Kidney (tissue), 14 donors: ENCODE results near the gene KRT77. TPM values are rescaled to one million over a fixed set of nuclear protein-coding genes. Genes with fewer than 3 reads are reported as not detected.

Experiments used
- DNase-seq, 5 donors: peaks; one replicate each; pipeline ENCODE4 v3.0.0-alpha.2; 2013 to 2020
- FAIRE-seq: peaks from 2 replicates; lab custom pipeline; 2012; peaks lifted over from hg19 to GRCh38; lab: Jason Lieb, UNC
- H3K27ac ChIP-seq, 2 donors: one replicate each; pipeline ENCODE4 v1.7.0; 2013; ENCODE audit warnings: low read depth in 2 of 2, low read length in 2 of 2, inconsistent platforms in 1 of 2
- H3K27me3 ChIP-seq: one replicate; pipeline ENCODE4 v1.7.1; 2013; ENCODE audit warnings: low read length, inconsistent platforms; ENCODE audit not compliant: control insufficient read depth, insufficient read depth
- H3K36me3 ChIP-seq, 3 donors: one replicate each; pipeline versions ENCODE4 v1.7.0 to v1.7.1; 2013; ENCODE audit warnings: low read length in 3 of 3, control low read depth in 1 of 3, inconsistent platforms in 1 of 3; ENCODE audit not compliant: insufficient read depth in 3 of 3, control insufficient read depth in 2 of 3
- H3K4me1 ChIP-seq, 3 donors: one replicate each; pipeline versions ENCODE4 v1.7.0 to v1.7.1; 2013; ENCODE audit warnings: low read length in 3 of 3, inconsistent platforms in 1 of 3, low read depth in 1 of 3; ENCODE audit not compliant: control insufficient read depth in 2 of 3, insufficient read depth in 2 of 3
- H3K4me3 ChIP-seq, 3 donors: one replicate each; pipeline versions ENCODE4 v1.7.0 to v1.8.1; 2013; ENCODE audit warnings: low read length in 3 of 3, control low read depth in 1 of 3, inconsistent platforms in 1 of 3
- H3K9ac ChIP-seq, 3 donors: one replicate each; pipeline versions ENCODE4 v1.7.0 to v1.7.1; 2013; ENCODE audit warnings: low read length in 3 of 3, control low read depth in 1 of 3, inconsistent platforms in 1 of 3
- H3K9me3 ChIP-seq, 3 donors: one replicate each; pipeline versions ENCODE4 v1.7.0 to v1.7.1; 2013; ENCODE audit warnings: low read length in 3 of 3, control low read depth in 1 of 3, inconsistent platforms in 1 of 3; ENCODE audit not compliant: control insufficient read depth in 2 of 3, insufficient read depth in 1 of 3
- intact Hi-C: fragments of 100-400 bp; cut with DNase I; formaldehyde crosslinking; loops from one replicate; pipeline ENCODE4 v1.11.1; 2022
- polyA plus RNA-seq: library from polyadenylated mRNA; stranded (reverse); fragments of 350-450 nt; fragmentation: Illumina TruSeq; extraction: RNeasy Lipid Tissue Mini Kit (QIAGEN cat#74804); gene quantifications from one replicate; pipeline ENCODE4 v1.2.3, GENCODE V29; 2014; ENCODE audit warnings: low read depth, low replicate concordance; ENCODE audit not compliant: insufficient read depth
- total RNA-seq: library from RNA; stranded (reverse); fragmentation: NEBNext Ultra II Directional; extraction: Animal tissue kit (Norgen Biotek cat#: 25700); gene quantifications from one replicate; pipeline ENCODE4 v1.2.1, GENCODE V29; 2021
- TF ChIP-seq, protein P1 (sequence below): IDR thresholded peaks from 3 replicates; pipeline ENCODE4 v1.5.1; 2012; ENCODE audit warnings: mild to moderate bottlenecking, moderate library complexity, borderline replicate concordance; ENCODE audit not compliant: insufficient read depth; ENCODE audit errors: extremely low read depth
- donor health status: control.
- donor health status: control.
- donor health status: control.
- donor health status: control.
- donor health status: control.
- donor health status: DM: yes; HTN: yes; CAD: no.
- donor health status: Normal renal cell carcinoma (clear cell type).

Gene KRT77
- total and polyA plus RNA-seq, 2 donors from 2014 or later: not detected

DNA sequence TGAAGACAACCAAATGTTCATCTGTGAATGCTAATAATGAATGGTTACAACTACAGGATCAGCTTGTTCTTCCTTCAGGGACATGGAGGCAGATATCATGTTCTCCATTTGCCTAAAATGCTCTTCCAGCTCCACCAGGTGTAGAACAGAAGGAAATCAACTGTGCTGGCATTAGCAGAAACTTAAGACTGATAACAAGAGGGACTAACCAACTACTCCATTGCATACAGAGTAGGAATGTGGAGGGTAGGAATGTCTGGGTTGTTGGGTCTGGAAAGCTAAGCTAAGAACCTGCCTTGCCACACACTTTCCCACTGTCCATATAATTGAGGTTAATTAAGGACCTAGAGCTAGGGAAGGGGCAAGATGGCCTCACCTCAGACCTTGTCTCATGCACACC is 39.9 kb downstream of the KRT77 start:
- TF ChIP-seq, protein P1, sequence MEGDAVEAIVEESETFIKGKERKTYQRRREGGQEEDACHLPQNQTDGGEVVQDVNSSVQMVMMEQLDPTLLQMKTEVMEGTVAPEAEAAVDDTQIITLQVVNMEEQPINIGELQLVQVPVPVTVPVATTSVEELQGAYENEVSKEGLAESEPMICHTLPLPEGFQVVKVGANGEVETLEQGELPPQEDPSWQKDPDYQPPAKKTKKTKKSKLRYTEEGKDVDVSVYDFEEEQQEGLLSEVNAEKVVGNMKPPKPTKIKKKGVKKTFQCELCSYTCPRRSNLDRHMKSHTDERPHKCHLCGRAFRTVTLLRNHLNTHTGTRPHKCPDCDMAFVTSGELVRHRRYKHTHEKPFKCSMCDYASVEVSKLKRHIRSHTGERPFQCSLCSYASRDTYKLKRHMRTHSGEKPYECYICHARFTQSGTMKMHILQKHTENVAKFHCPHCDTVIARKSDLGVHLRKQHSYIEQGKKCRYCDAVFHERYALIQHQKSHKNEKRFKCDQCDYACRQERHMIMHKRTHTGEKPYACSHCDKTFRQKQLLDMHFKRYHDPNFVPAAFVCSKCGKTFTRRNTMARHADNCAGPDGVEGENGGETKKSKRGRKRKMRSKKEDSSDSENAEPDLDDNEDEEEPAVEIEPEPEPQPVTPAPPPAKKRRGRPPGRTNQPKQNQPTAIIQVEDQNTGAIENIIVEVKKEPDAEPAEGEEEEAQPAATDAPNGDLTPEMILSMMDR: no peak

DNA sequence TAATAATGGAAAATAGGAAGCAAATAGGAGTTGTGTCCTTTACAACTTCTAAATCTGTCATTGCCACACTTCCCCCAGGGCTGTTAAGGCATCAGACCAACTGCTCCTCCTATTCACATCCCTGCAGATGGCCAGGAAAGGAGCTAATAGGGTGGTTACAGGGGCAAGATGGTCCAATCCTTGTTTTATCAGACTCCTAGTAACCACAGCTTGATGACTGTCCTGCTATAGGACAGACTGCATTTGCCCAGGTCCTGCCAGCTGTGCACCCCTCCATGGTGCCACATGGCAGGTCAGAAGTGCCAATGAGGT is 40.5 kb downstream of the KRT77 start:
- intact Hi-C loops: no loop called here
- FAIRE-seq (no peak), DNase-seq (no peak)
- Histone ChIP-seq H3K4me3 (no peak overlapping the region), H3K27me3 (no peaks in the 10 kb centered on the region), H3K36me3 (no peaks in the 10 kb centered on the region), H3K9me3 (no peaks in the 10 kb centered on the region), H3K4me1 (no peaks in the 10 kb centered on the region), H3K27ac (no peak overlapping the region), H3K9ac (no peak overlapping the region)
- TF ChIP-seq, protein P1: no peak

More for the DNA sequence above, 39.9 kb downstream of the KRT77 start:
- Histone ChIP-seq H3K27me3 (no peaks in the 10 kb centered on the region), H3K36me3 (no peaks in the 10 kb centered on the region), H3K4me1 (no peaks in the 10 kb centered on the region), H3K9ac (no peak overlapping the region), H3K9me3 (no peaks in the 10 kb centered on the region), H3K27ac (no peak overlapping the region), H3K4me3 (no peak overlapping the region)
- intact Hi-C loops: no loop called here
- DNase-seq: no peak
- FAIRE-seq: no peak

DNA sequence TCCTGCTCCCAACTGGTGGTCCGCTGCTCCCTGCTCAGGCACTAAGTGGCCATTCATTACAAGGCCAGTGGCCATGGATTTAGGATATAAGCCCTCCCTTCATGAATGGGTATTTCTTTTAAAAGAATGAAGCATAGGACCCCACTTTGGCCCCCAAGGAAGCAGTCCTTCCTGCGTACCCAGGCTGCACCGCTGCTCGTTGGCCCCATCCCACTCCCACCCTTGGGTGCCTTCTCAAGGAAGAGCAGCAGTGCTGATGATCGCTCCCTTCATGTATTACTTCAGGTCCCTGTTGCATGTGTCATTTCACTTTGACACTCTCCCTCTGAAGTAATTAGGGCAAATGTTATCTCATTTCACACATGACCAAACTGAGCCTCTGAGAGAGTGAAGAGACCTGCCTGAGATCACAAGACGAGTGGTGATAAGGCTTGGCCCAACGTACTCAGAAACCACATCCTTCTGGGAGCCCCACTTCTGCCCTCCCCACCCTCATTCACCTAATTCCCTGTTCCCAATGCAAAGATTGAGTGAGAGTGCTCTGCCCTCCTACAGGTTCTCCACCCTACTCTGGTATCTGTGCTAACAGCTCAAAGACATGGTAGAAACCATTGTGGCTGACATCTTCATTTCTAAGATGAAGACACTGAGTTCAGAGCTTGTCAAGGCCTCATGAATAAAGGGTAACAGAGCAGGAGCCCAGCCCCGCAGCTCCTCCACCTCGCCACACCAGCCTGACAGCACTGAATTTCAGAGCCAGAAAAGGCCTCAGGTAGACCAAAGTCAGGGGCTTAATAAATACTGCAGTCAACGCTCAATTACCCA is 41.0 kb downstream of the KRT77 start:
- no peak for FAIRE-seq
- intact Hi-C loops: no loop called here

More for the DNA sequence above, 41.0 kb downstream of the KRT77 start:
- H3K9ac ChIP-seq: no peak overlapping the region
- H3K27me3 ChIP-seq: no peaks in the 10 kb centered on the region
- H3K36me3 ChIP-seq: no peaks in the 10 kb centered on the region
- no peak overlapping the region for H3K27ac ChIP-seq
- H3K4me3 ChIP-seq: no peak overlapping the region
- TF ChIP-seq, protein P1: no peak
- H3K4me1 ChIP-seq: no peaks in the 10 kb centered on the region
- H3K9me3 ChIP-seq: no peaks in the 10 kb centered on the region
- DNase-seq: no peak
